NCI-H2196 (cell line): ENCODE data around the gene PPP1R9A.

Experiments used
- DNase-seq: peaks from one replicate; lab custom pipeline; 2025; ENCODE audit not compliant: unreplicated experiment; lab: John Stamatoyannopoulos, UW

PPP1R9A gene

DNA sequence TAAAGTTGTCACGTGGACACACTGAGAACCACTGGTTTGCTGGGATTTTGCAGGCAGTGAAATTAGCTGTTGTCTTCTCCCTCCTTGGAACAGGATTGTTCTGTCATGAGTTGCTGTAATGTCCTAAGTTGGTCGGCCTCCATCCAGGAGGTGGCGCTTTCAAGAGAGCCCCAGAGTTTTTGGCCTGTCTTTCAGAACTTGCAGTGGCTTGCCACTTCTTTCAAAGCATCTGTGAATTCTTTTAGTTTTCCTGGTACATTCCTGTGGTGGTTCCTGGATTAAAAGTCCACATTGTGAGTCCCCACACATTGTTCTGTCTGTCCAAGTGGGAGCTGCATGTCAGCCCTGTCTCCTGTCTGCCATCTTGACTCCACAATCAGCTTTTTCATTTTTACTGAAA lies 283.1 kb downstream of the PPP1R9A start:
- no peak for DNase-seq

DNA sequence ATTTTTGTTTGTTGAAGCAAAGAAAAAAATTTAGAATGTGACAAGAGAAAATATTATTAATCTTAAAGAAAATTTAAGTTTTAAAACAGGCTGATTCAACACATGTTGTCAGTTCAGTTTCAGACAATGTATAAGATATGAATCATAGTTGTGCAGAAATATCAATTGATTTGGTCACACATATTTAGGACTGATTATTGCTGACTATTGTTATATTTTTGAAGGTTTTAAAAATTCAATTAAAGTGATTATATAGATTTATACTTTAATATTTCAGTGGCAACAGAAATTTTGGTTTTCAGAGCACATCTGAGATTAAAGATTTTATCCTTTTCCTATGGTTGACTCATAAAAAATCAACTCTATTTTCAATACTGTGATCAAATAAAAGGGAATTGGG lies 284.4 kb downstream of the PPP1R9A start:
- no peak for DNase-seq

DNA sequence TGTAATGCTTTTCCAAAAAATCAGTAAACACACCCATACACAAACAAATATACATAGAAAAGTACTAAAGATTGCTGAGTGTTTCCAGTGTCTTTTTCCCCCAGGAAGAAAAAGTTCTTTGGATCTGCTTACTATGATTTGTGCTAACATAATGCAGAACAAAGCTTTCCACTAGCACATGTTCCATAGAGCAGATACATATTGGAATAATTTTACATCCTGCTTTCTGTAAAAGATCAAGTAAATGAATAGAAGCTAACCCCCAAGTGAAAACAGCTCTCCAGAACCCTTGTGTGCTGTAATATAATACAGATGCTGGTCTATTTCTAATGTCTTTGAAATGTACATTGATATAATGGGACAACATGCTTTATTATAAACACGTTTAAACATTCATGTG lies 291.5 kb downstream of the PPP1R9A start:
- DNase-seq = no peak

DNA sequence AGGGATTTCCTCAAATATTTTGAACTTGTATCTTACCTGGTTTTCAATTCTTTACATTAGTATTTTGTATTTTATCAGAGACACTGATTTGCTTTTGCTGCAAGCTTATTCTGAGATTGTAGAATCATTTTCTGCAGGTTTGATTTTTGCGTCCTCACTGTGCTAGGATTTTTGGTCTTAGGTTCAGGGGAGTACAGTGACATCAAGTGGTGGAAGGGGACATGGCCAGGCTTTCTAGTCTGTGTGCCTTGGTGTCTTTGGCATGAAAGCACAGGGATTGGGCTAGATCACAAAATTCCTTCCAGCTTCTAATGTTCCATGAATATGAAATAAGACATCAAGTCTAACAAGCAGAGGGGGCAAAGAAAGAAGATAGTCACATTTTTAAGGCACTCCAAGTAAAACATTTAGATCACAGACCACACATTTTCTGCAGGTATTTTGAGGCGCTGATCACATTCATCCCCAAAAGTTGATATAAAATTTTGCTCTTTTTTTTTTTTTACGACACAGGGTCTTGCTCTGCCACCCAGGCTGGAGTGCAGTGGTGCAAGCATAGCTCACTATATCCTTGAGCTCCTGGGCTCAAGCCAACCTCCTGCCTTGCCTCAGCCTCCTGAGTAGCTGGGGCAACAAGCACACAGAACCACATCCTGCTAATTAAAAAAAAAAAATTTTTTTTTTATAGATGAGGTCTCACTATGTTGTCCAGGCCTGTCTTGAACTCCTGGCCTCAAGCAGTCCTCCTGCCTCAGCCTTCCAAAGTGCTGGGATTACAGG lies 292.6 kb downstream of the PPP1R9A start:
- peak; percentile 64 for DNase-seq

DNA sequence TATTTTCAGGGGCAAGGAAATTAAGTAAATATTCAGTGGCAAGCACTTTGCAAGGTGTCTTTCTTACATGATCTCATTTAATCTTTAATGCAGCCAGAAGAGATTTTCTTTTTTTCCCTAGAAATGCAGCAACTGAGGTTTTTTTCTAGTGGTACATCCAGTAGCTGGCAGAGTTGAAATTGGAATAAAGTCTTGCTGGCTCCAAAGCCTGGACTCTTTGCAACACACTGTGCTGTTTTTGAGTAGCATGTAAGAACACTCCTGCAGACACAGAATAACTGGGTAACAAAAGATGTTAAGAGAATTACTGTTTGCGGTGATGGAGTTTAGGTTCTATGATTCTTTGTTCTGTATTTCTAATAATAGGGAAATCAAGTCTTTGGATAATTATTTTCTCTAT lies 293.3 kb downstream of the PPP1R9A start:
- no peak for DNase-seq

DNA sequence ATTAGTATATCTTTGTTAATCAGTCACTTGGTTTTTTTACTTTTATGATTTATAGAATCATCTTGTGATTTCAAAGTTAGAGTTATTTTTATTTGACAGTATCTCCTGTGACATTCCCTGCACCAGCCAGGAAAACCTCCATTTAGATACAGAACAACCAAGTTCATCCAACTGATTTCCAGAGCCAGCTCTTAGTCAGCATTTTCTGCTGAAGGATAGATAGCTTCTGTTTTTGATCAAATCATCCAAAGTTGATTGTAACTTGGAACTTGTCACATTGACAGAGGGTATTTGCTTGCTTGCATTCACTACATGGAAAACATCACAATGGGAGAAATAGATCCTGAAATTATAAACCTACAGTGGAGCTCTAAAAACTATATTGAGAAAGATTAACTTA lies 294.3 kb downstream of the PPP1R9A start:
- DNase-seq = no peak

DNA sequence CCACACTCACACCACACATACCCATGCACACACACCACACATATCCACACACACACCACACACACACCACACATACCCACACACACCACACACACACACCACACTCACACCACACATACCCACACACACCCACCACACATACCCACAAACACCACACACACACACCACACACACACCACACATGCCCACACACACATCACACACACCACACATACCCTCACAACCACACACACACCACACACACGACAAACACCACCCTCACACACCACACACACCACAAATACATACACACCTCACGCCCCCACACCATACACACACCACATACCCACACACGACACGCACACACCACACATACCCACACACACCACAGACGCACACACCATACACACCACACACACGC lies 297.2 kb downstream of the PPP1R9A start:
- DNase-seq = no peak

DNA sequence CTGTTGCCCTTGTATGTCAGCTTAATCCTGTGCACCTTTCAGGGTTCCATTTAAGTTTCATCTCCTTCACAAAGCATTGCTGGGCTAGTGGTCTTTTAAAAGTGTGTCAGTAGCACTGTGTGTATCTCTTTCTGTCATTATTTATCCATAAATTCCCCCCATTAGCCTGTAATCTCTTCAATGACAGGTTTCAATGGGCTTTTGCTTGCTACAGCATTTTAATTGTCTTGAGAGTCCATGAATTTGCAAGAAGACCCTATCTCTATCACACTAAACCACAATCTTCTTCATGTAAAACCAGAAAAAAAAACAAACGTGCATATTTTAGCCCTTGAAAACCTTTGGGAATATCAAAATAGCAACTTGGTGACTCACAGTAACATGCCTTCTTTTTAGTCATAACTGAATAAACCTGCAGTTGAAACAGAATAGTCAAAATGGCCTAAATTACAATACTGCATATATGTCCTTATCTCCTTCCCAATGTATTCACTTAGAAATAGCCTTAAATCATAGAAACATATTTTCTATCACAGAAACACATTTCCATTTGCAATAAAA lies 298.4 kb downstream of the PPP1R9A start:
- no peak for DNase-seq

DNA sequence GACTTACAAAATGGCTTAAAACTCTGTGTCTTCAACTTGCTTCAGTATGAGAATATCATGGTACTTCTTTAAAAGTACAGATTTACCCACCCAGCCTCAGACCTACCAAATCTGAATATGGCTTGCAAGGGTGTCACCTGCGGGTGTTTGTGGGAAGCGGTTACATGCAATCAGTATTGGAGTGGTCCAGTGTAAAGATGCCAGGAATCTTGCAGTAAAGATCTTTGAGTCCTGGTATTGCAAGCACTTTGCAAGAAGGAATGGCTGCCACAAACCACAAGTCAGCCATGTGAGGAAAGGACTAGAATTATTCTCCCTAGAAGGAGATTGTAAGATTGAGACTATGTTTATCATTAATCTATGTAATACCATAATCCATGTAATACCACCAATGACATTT lies 301.9 kb downstream of the PPP1R9A start:
- DNase-seq = no peak

DNA sequence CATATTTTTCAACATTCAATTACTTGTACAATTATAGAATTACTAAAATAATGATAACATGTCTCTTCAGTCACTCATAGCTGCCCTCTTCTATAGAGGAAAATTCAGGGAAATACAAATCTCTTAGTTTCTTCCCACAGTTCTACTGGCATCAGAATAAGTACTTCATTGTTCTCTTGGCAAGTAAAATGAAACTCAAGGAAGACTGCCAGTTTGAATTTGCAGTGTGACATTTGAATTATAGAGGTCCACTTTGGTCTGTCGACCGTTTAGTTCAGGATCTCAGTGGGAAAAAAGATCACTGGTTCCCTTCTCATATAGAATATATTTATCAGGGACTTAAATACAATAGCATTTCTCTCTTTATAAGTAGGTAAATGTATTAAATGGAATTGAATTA lies 302.4 kb downstream of the PPP1R9A start:
- DNase-seq = no peak

DNA sequence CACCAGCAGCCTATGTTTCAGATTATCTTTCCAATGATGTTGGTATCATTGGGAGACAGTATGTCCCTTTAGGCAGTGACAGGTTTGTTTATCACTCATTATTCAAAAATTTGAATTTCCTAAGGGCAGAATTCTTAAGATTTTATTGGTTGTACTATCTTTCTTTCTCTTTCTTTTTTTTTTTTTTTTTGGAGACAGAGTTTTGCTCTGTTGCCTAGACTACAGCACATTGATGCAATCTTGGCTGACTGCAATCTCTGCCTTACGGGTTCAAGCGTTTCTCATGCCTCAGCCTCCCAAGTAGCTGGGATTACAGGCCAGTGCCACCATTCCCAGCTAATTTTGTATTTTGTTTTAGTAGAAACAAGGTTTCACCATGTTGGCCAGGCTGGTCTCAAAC lies 305.8 kb downstream of the PPP1R9A start:
- no peak for DNase-seq

DNA sequence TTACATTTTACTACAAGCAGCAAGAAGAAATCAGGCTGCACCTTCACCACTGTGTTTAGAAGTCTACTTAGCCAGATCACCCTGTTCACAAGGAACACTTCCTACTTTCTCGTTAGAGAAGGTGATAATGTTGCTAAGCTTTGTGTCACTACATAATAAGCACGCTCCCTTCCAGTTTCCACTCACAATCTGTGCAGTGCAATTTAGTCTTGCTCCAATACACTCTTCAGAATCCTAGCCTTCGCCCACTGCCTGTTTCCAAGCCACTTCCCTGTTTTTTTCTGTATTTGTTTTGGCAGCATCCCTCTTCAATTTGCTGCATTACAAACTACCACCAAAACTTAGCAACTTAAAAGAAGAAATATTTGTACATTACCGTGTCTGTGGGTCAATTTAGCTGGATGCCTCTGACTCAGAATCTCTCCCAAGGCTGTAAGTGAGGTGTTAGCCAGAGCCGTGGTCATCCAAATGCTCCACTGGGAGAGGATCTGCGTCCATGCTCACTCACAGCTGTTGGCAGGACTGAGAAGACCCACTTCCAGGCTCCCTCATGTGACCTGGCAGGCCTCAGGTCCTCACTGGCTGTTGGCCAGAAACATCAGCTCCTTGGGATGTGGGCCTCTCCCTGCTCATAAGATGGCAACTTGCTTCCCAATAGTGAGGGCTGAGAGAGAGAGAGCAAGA lies 306.6 kb downstream of the PPP1R9A start:
- no peak for DNase-seq

DNA sequence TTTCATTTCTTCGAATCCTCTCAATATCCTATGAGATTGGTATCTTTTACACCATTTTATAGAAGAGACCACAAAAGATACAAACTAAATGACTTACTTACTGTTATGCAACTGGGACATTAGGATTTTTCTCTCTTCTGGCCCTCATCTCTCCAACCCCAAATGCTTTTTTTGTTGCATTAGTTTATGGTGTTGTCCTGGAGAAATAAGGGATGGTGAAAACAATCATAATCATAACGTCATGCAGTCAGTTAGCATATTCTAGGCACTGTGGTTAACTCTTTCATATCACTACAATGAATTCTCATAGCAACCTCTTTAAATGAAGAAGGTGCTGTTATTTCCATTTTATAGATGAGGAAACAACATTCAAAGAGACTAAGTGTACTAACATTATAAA lies 312.3 kb downstream of the PPP1R9A start:
- DNase-seq = no peak

DNA sequence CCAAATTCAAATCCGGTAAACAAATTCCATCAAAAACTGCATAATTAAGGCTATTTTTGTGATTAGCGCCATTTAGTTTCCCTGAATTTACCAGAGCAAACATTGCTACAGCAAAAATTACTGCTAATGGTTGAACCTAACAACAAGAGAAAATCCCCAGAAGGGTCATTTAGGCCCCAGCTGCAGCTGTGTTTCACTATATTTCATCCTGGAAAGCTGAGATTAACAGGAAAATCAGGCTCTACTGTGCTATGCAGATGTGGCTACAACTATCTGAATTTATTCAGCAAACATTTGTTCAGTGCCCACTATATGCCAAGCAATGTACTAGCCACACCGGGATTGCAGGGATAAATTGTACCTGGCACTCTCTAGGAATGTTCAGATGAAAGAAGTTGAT lies 312.9 kb downstream of the PPP1R9A start:
- DNase-seq = no peak

DNA sequence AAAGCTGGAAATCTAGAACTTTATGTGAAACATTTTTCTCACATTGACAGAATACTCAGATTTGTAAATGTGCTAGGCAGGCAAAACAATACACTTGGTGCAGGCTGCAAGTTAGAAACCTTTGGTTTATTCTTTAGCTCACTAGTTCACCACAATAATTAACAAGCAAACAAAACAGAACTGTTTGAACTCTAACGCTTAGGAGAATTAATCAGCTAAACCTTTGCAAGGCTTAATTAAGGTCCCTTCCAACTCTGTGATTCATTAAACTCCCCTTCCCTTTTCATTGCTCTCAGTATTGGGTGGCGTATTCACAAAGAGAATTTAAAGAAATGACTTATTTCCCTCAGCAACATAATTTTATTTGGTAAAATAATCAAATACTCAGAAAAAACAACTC lies 317.9 kb downstream of the PPP1R9A start:
- no peak for DNase-seq

DNA sequence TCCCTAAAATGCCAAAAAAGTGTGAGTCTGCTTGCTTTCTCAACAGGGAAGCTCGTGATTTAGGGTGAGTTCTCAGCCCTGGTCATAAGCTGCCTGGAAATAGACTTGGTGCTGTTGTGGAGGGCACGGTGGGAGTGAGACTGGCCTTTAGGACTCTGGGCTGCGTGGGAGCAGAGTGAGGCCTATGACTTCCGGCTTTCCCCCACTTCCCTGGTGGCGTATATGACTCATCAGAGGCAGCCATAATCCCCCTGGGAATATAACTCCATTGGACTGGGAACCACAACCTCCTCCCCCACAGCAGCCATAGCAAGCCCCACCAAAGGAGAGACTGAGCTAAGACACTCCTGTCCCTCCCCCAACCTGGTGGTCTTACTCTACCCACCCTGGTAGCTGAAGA lies 321.9 kb downstream of the PPP1R9A start:
- DNase-seq = no peak

DNA sequence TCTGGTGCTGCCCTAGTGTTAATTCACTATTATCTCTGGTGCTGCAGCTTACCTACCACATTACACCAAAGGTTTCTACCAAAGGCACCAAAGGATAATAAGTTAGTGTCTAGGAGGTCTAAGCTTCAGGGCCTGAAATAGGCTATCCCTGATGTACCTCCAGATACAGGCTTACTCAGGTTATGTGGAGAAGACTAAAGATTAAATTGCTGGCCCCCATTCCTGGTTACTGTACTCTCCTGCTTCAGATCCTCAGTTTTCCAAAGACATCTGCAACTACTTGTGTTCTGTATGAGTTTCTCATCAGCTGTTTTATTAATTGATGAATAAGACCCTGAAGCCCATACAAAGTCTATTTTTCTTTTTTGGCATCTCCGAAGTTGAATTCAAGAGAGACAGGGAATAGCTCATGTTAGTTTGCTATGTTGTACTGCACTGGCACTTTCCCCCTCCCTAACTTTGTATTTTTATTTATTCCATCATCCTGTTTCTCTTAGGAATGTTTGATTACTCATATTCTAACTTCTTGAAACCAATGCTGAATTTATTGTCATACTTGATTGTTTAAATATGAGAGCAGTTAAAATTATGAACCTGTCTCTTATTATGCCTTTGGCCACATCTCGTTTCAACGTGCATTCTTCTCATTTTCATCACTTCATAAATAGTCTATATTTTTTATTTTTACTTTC lies 331.0 kb downstream of the PPP1R9A start:
- DNase-seq = no peak

DNA sequence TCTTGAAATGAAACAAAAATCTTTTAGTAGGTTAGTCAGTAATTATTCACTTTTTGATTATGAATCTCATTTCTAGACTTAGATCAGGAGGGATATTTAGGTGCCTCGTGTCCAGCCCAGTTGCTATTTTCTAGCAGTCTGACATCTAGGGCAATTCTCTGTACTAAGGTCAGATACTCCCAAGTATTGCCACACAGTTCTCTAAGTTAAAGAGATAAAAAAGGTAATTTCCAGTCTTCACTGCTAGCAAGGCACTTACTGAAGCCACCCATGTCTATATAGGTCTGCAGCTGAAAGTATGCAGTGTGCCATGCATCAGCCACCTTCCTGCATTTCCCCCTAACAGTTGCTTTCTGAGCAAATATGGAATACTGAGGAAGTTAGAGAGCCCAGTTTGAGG lies 333.5 kb downstream of the PPP1R9A start:
- no peak for DNase-seq

DNA sequence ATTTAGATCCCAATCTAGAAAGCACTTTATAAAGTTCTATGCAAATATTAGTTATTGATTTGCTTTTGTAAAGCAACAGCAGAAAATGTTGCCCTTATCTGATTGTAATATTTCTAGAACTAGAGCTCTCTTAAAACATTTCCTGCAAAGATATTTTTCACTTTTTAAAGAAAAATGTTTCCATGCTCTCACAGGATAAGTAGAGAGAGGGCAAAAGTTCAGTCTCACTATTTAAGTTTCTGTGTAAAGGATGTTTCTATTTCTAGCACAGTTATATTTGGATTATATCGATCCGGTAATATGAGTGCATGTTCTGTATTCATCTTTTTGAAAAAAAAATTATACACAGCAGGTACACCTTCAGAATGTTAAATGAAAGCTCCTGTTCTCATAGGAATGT lies 334.9 kb downstream of the PPP1R9A start:
- DNase-seq = no peak

DNA sequence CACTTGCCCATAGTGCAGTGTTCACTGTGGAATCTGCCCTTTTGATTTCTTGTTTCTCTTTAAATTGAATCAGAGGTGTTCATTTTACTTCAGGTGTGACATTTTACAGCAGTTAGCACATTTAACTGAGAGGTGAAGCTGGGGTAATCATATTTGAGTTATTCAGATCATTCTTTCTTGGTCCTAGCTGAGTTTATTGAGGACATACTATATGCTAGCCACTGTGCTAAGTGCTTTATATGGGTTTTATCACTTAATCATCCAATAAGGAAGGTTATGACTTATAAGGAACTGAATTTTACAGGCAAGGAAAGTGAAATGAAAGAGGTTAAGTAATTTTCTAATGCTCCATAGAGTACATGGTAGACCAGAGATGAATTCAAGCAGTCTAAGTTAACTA lies 337.2 kb downstream of the PPP1R9A start:
- no peak for DNase-seq

DNA sequence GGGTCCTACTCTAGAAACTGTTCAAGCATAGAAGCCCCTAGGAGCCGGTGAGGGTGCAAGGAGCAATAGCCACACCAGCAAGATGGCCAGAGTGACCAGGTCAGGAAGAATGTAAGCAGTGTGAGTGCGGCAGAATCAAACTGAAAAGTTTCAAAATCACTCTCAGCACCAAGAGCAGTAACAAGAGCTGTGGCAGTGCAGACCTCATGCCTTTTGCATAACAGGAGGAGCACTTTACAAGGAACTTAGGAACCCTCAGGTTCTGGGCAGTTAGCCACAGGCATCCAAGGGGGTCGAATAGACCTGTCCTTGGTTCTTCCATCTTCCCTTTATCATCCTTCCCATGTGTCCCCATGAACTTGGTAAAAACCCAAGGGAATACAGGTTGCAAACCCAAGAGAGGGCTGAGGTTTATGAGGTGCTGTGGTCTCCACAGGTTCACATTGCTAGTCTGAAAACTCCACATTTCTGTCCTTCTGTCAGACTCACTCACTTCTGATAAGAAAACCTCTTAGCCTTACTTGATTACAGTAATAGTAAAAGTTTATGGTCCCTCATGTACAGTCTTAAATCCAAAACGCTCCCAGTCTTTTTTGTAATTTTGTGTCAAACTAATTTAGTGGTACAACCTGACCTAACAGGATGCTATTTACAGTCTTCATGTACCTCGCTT lies 338.6 kb downstream of the PPP1R9A start:
- DNase-seq = no peak
